CD4-positive, CD25-positive, alpha-beta regulatory T cell (primary cell): ENCODE results near the gene SRGAP3. TPM values are rescaled to one million over a fixed set of nuclear protein-coding genes. Genes with fewer than 3 reads are reported as not detected.
A peak's percentile ranks its signal among the peaks of the same experiment; 100 is the strongest.

ENCODE experiments used
- ATAC-seq, 2 donors: fragments of 150-1000 bp; cut with Tn5 transposase; one replicate each; pipeline ENCODE4 v1.10.0; 2021; ENCODE audit warnings: low read depth in 2 of 2, moderate number of reproducible peaks in 2 of 2, moderate library complexity in 1 of 2
- DNase-seq, 3 donors: peaks; one replicate each; pipeline versions ENCODE4 v3.0.0 to v3.0.0-alpha.2; 2012 to 2022; ENCODE audit warnings: mixed read lengths in 1 of 3
- H3K27ac ChIP-seq: one replicate; pipeline ENCODE4 v1.7.0; 2013; ENCODE audit warnings: mild to moderate bottlenecking, low read length; ENCODE audit not compliant: insufficient read depth, poor library complexity, severe bottlenecking
- H3K27me3 ChIP-seq: one replicate; pipeline ENCODE4 v1.7.0; 2013; ENCODE audit warnings: low read length; ENCODE audit not compliant: control insufficient read depth, insufficient read depth
- H3K36me3 ChIP-seq: one replicate; pipeline ENCODE4 v1.7.0; 2013; ENCODE audit warnings: mild to moderate bottlenecking, low read length, moderate library complexity; ENCODE audit not compliant: control insufficient read depth, insufficient read depth
- H3K4me1 ChIP-seq: 2 replicates; pipeline ENCODE4 v1.7.0; 2013; ENCODE audit warnings: mild to moderate bottlenecking, low read length; ENCODE audit not compliant: insufficient read depth, control insufficient read depth, poor library complexity, severe bottlenecking
- H3K4me3 ChIP-seq: one replicate; pipeline ENCODE4 v1.7.0; 2013; ENCODE audit warnings: low read depth, mild to moderate bottlenecking, low read length, moderate library complexity
- H3K9me3 ChIP-seq, 2 experiments: 1 replicate in 1 of 2; 2 replicates in 1 of 2; pipeline ENCODE4 v1.7.0; 2013; ENCODE audit warnings: low read length in 2 of 2, mild to moderate bottlenecking in 1 of 2, moderate library complexity in 1 of 2; ENCODE audit not compliant: control insufficient read depth in 2 of 2
- H3K27ac Mint-ChIP-seq, 3 donors: one replicate each; pipeline ENCODE4 v1.8.0; 2020 to 2022; ENCODE audit warnings: mild to moderate bottlenecking in 3 of 3, mixed read lengths in 3 of 3, moderate library complexity in 2 of 3
- H3K27me3 Mint-ChIP-seq: one replicate; pipeline ENCODE4 v1.8.0; 2022; ENCODE audit warnings: mild to moderate bottlenecking, mixed read lengths
- H3K36me3 Mint-ChIP-seq: one replicate; pipeline ENCODE4 v1.8.0; 2020; ENCODE audit warnings: mixed read lengths
- H3K4me1 Mint-ChIP-seq, 4 donors: one replicate each; pipeline ENCODE4 v1.8.0; 2020 to 2022; ENCODE audit warnings: mixed read lengths in 4 of 4, mild to moderate bottlenecking in 1 of 4
- H3K4me3 Mint-ChIP-seq, 4 donors: one replicate each; pipeline ENCODE4 v1.8.0; 2020 to 2022; ENCODE audit warnings: mild to moderate bottlenecking in 4 of 4, mixed read lengths in 4 of 4, moderate library complexity in 3 of 4
- H3K9me3 Mint-ChIP-seq, 7 donors: one replicate each; pipeline ENCODE4 v1.8.0; 2020 to 2022; ENCODE audit warnings: mixed read lengths in 7 of 7, mild to moderate bottlenecking in 3 of 7, moderate library complexity in 2 of 7
- polyA plus RNA-seq, 4 donors: library from polyadenylated mRNA; unstranded; fragments of 300-500 nt; fragmentation: Illumina TruSeq; gene quantifications; one replicate each; pipeline ENCODE4 v1.2.3, GENCODE V29; 2021
- total RNA-seq: library from RNA; stranded (reverse); gene quantifications from one replicate; pipeline ENCODE4 v1.2.3, GENCODE V29; 2022

The SRGAP3 gene
- total and polyA plus RNA-seq, 5 donors from 2014 or later: 1.8 to 8.1 (median 2.8) TPM

- ATAC-seq: no peak
- H3K27ac ChIP-seq: no peak overlapping the region
- no peaks in the 10 kb centered on the region for H3K9me3 Mint-ChIP-seq
- H3K36me3 Mint-ChIP-seq: no peaks in the 10 kb centered on the region
- no peak overlapping the region for H3K4me3 Mint-ChIP-seq
- H3K27ac Mint-ChIP-seq: peak overlapping the region in 1 of 3 donors; percentile 48
- DNase-seq: no peak
- H3K27me3 ChIP-seq: no peaks in the 10 kb centered on the region
- peaks cover 0 to 12% (median 3%) of the 10 kb centered on the region in 4 donors for H3K4me1 Mint-ChIP-seq
- H3K27me3 Mint-ChIP-seq: no peaks in the 10 kb centered on the region
- no peaks in the 10 kb centered on the region for H3K9me3 ChIP-seq
- H3K4me1 ChIP-seq: no peaks in the 10 kb centered on the region
- H3K36me3 ChIP-seq: no peaks in the 10 kb centered on the region
- no peak overlapping the region for H3K4me3 ChIP-seq
Measured at GRCh38 chr3:9214185-9214584, 35.3 kb downstream of the SRGAP3 start.

DNA sequence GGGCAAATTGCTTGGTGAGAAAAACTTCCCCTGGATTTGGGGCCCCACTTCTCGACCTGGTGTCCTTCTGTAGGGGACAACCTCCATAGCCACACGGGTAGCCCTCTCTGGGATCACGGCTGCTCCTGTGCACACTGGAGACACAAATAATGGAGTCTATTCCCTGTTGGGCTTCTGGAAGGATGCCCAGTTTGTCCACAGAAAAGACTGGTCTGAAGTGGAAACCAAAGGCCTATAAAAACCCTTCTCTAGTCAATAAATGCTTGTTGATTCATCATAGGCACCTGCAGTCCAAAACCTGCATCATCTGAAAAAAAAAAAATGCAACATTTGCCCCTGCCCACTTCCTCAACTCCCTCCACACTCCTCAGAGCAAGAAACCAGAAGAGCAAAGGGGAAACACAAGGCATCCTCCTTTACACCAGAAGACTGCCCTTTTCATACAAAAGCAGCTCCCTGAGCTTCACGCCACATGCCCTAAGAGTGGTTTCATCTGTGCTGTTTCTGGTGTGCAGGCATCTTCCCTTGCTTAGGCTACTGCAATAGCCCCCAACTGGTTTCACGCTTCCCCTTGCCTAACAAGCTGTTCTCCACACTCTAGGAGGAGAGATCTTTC is 36.3 kb downstream of the SRGAP3 start:
- peaks cover 0 to 12% (median 3%) of the 10 kb centered on the region in 4 donors for H3K4me1 Mint-ChIP-seq
- H3K4me1 ChIP-seq: no peaks in the 10 kb centered on the region
- H3K4me3 Mint-ChIP-seq: no peak overlapping the region
- H3K9me3 ChIP-seq: no peaks in the 10 kb centered on the region
- H3K27me3 Mint-ChIP-seq: no peaks in the 10 kb centered on the region
- H3K4me3 ChIP-seq: no peak overlapping the region
- H3K36me3 Mint-ChIP-seq: no peaks in the 10 kb centered on the region
- DNase-seq: no peak
- ATAC-seq: no peak
- H3K27ac ChIP-seq: no peak overlapping the region
- H3K9me3 Mint-ChIP-seq: no peaks in the 10 kb centered on the region
- no peaks in the 10 kb centered on the region for H3K36me3 ChIP-seq
- peak overlapping the region in 1 of 3 donors; percentile 47 for H3K27ac Mint-ChIP-seq
- no peaks in the 10 kb centered on the region for H3K27me3 ChIP-seq

GRCh38 chr3:9211155-9211950 is 38.1 kb downstream of the SRGAP3 start:
- Histone ChIP-seq H3K36me3 (no peaks in the 10 kb centered on the region), H3K27ac (no peak overlapping the region), H3K27me3 (no peaks in the 10 kb centered on the region), H3K9me3 (no peaks in the 10 kb centered on the region), H3K4me1 (no peaks in the 10 kb centered on the region), H3K4me3 (no peak overlapping the region)
- no peaks in the 10 kb centered on the region for H3K9me3 Mint-ChIP-seq
- peaks cover 0 to 12% (median 3%) of the 10 kb centered on the region in 4 donors for H3K4me1 Mint-ChIP-seq
- no peaks in the 10 kb centered on the region for H3K27me3 Mint-ChIP-seq
- peak overlapping the region in 1 of 3 donors; percentile 37 for H3K27ac Mint-ChIP-seq
- DNase-seq (no peak), ATAC-seq (no peak)
- H3K4me3 Mint-ChIP-seq: no peak overlapping the region
- no peaks in the 10 kb centered on the region for H3K36me3 Mint-ChIP-seq

DNA sequence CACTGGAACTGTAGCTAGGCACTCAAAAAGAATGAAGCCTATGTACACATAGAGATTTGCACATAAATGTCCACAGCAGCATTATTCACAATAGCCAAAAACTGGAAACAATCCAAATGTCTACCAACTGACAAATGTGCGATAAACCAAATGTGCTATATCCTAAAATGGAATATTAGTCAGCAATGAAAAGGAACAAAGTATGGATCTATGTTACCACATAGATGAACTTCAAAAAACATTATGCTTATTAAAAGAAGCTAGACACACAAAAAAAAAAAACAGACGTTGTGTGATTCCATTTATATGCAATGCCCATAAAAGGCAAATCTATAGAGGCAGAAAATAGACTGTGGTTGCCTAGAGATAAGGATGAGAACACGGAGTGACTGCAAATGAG is 39.7 kb downstream of the SRGAP3 start:
- DNase-seq: no peak
- H3K4me1 Mint-ChIP-seq: peaks cover 0 to 12% (median 2%) of the 10 kb centered on the region in 4 donors
- no peaks in the 10 kb centered on the region for H3K9me3 Mint-ChIP-seq
- no peak overlapping the region for H3K27ac Mint-ChIP-seq
- no peak for ATAC-seq
- Histone ChIP-seq H3K27ac (no peak overlapping the region), H3K36me3 (no peaks in the 10 kb centered on the region), H3K4me3 (no peak overlapping the region), H3K9me3 (no peaks in the 10 kb centered on the region), H3K4me1 (no peaks in the 10 kb centered on the region), H3K27me3 (no peaks in the 10 kb centered on the region)
- no peaks in the 10 kb centered on the region for H3K27me3 Mint-ChIP-seq
- H3K4me3 Mint-ChIP-seq: no peak overlapping the region
- no peaks in the 10 kb centered on the region for H3K36me3 Mint-ChIP-seq

DNA sequence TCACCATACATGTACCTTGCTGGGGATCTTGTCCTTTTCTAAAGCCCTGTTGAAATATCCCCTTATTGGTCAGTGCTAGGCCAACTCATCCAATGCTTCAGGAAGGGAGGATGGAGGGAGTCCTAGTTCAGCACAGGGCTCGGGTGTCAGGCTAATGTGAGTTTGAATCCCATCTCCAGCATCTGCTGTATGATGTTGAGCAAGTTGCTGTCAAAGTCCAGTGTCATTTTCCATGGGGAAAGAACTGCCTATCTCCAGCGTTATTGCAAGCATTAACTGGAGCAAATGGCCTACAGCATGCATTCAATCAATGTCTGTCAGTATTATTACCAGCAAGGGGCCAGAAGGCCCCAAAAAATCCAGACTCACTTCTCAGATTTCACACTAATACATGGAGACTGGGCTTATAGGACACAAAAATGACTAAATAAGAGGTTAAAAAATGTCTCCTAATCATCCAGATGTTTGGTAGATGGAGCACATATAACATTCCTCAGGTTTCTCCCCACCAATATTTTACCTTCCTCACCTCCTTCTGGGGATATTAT is 40.8 kb downstream of the SRGAP3 start:
- H3K27ac ChIP-seq: no peak overlapping the region
- ATAC-seq (no peak), DNase-seq (no peak)
- H3K36me3 ChIP-seq: no peaks in the 10 kb centered on the region
- no peaks in the 10 kb centered on the region for H3K27me3 ChIP-seq
- H3K4me3 ChIP-seq: no peak overlapping the region
- no peak overlapping the region for H3K27ac Mint-ChIP-seq
- H3K27me3 Mint-ChIP-seq: no peaks in the 10 kb centered on the region
- H3K4me3 Mint-ChIP-seq: no peak overlapping the region
- peaks cover 0 to 12% (median 1%) of the 10 kb centered on the region in 4 donors for H3K4me1 Mint-ChIP-seq
- H3K9me3 ChIP-seq: no peaks in the 10 kb centered on the region
- H3K4me1 ChIP-seq: no peaks in the 10 kb centered on the region
- no peaks in the 10 kb centered on the region for H3K36me3 Mint-ChIP-seq
- no peaks in the 10 kb centered on the region for H3K9me3 Mint-ChIP-seq

GRCh38 chr3:9207116-9207763 is 42.2 kb downstream of the SRGAP3 start:
- Histone ChIP-seq H3K27ac (no peak overlapping the region), H3K36me3 (no peaks in the 10 kb centered on the region), H3K27me3 (no peaks in the 10 kb centered on the region), H3K9me3 (no peaks in the 10 kb centered on the region), H3K4me1 (no peaks in the 10 kb centered on the region), H3K4me3 (no peak overlapping the region)
- Mint-ChIP-seq H3K27ac (peak overlapping the region in 1 of 3 donors; percentile 9), H3K9me3 (peaks cover 0 to 1% (median 0%) of the 10 kb centered on the region in 7 donors), H3K27me3 (no peaks in the 10 kb centered on the region), H3K36me3 (no peaks in the 10 kb centered on the region), H3K4me1 (peaks cover 0 to 6% (median 2%) of the 10 kb centered on the region in 4 donors), H3K4me3 (no peak overlapping the region)
- DNase-seq (no peak), ATAC-seq (no peak)

DNA sequence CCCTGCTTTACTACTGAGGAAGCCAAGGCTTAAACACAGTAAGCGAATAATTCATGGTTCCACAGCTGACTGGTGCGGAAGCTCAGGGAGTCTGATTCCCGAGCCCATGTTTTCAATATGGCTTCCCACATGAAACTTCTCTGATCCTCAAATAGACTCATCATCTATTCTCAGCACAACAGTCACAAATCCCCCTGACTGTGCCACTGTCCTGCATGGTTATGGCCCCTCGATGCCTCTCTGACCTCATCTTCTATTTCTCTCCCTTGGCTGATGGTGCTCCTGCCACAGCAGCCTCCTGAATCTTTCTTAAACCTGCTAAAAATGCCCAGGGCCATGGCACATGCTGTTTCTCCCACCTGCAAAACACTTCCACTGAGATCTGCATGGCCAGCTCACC is 43.2 kb downstream of the SRGAP3 start:
- Mint-ChIP-seq H3K9me3 (peaks cover 0 to 1% (median 0%) of the 10 kb centered on the region in 7 donors), H3K36me3 (no peaks in the 10 kb centered on the region), H3K4me1 (peaks cover 0 to 6% (median 2%) of the 10 kb centered on the region in 4 donors), H3K27ac (peak overlapping the region in 1 of 3 donors; percentile 9), H3K27me3 (no peaks in the 10 kb centered on the region), H3K4me3 (no peak overlapping the region)
- Histone ChIP-seq H3K9me3 (no peaks in the 10 kb centered on the region), H3K27ac (no peak overlapping the region), H3K4me3 (no peak overlapping the region), H3K36me3 (no peaks in the 10 kb centered on the region), H3K27me3 (no peaks in the 10 kb centered on the region), H3K4me1 (no peaks in the 10 kb centered on the region)
- DNase-seq (no peak), ATAC-seq (no peak)
